HEK293T (cell line): ENCODE measurements around the gene ZFYVE27.

Experiments
- ARNT ChIP-seq: fragments of 450-650 bp; IDR thresholded peaks from 2 replicates; pipeline ENCODE4 v1.6.1; 2017; ENCODE audit warnings: mild to moderate bottlenecking
- FOXA1 ChIP-seq: fragments of 450-650 bp; IDR thresholded peaks from 2 replicates; pipeline ENCODE4 v1.6.1; 2016; ENCODE audit warnings: mild to moderate bottlenecking
- FOXK2 ChIP-seq: fragments of 450-650 bp; IDR thresholded peaks from 2 replicates; pipeline ENCODE4 v1.6.1; 2016; ENCODE audit warnings: mild to moderate bottlenecking
- HDGF ChIP-seq: fragments of 450-650 bp; IDR thresholded peaks from 2 replicates; pipeline ENCODE4 v1.6.1; 2017; ENCODE audit warnings: antibody characterized with exemption, borderline replicate concordance
- NFRKB ChIP-seq: fragments of 450-650 bp; IDR thresholded peaks from 2 replicates; pipeline ENCODE4 v1.6.1; 2016; ENCODE audit warnings: mild to moderate bottlenecking, moderate library complexity
- SUZ12 ChIP-seq: fragments of 450-650 bp; IDR thresholded peaks from 2 replicates; pipeline ENCODE4 v1.6.1; 2016; ENCODE audit warnings: mild to moderate bottlenecking

DNA sequence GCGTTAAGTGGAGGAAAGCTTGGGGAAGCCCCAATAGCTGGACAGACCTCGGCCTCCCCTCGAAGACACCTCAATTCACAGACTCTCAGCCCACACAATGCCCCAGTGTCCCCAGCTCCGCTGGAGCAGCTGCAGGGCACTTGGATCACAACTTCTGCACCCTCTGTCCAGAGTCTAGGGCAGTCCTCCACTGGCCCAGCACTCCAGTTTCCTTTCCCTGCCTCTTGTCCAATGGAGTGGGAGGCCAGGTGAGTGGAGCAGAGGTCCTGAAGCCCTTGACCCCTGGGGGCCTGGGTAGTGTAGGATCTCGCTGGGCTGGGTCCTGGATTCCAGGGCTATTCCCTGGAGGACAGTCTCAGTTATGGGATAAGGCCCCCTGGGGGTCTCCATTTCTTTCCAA, 23.0 kb downstream of the ZFYVE27 start:
- TF ChIP-seq FOXA1 (no peak), SUZ12 (no peak), ARNT (no peak), NFRKB (no peak), FOXK2 (no peak), HDGF (no peak)
